NCI-H1105 (cell line): ENCODE measurements around the gene ANTXR2.
"Not testable (repeated sequence)": the region's sequence is repeated elsewhere in the genome, so short reads cannot be mapped to it uniquely, and the experiment has no call there.

Experiments
- DNase-seq: peaks from one replicate; lab custom pipeline; 2025; lab: John Stamatoyannopoulos, UW

ANTXR2 gene

GRCh38 chr4:79918292-79918691 is 154.7 kb downstream of the ANTXR2 start:
- DNase-seq, result no peak

DNA sequence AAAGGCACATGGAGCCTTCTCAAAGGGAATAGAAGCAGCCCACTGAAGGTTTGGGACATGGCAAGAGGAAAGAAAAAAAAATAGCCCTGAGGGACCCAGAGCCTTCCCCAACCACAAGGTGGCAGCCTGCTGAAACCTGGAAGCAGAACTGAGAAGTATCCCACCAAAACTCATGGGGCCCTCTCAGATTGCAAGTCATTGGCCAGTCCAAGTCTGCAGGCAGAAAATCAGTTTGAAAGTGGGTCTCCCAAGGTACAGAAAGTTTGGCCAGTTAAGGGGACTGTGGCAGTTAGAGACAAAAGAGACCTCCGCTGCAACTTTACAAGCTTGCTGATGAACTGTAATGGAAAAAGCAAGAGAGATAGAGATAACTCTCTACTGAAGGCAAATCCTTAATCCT is 155.8 kb downstream of the ANTXR2 start:
- DNase-seq, result no peak

DNA sequence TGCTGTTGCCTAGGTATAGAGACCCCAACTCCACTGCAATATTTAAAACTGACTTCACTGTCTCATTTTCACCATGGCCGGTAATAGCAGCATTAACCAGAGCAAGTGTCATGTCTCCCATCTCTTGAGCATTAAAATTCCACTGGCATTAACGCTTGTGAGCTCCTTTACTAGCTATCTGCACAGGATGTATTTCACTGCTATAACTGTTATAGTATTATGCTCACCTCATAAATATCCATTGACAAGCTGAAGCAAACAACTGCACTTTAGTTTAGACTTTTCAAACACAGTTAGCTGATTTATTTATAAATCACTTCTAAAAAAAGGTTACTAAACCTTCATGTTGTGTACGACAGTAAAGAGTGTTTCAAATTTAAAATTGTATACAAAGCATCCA is 157.8 kb downstream of the ANTXR2 start:
- DNase-seq, result no peak

DNA sequence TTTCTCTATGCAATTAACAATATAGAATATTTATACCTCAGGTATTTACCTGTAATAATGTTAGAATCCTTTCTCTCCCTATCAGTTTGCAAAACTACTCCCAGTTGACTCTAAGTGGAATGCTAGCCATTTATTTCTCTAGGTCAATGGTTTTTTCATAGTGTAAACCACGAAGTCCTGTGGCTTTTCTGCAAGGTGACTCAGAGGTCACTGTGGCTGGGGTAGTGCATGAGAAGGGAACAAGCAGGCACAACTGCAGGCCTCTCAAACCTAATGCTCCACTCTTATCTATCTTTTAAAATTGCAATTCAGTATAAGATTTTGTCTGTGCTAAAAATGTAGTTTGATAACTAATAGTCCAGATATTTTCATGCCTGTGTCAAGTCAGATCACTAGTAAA is 159.4 kb downstream of the ANTXR2 start:
- no peak for DNase-seq

GRCh38 chr4:79907001-79907400 is 166.0 kb downstream of the ANTXR2 start:
- DNase-seq, result no peak

GRCh38 chr4:79906303-79906702 is 166.7 kb downstream of the ANTXR2 start:
- no peak for DNase-seq

DNA sequence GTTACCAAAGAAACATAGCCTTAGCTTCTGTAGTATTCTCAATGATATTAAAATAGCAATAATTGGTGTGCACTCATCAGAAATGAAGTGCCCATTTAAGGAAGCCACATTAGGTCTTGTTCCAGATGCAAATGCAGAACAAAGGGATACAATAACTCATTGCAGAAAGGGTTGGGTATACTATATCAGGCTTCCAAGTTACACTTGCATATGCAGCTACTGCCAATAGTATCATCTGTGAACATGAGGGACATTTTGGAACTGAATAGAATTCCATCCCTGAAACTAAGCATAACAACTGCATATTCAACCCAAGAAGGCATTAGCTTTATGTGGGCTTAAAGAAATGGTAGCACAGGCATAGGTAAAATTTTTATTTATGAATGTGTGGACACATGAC is 167.8 kb downstream of the ANTXR2 start:
- no peak for DNase-seq

GRCh38 chr4:79904331-79904730 is 168.7 kb downstream of the ANTXR2 start:
- no peak for DNase-seq

DNA sequence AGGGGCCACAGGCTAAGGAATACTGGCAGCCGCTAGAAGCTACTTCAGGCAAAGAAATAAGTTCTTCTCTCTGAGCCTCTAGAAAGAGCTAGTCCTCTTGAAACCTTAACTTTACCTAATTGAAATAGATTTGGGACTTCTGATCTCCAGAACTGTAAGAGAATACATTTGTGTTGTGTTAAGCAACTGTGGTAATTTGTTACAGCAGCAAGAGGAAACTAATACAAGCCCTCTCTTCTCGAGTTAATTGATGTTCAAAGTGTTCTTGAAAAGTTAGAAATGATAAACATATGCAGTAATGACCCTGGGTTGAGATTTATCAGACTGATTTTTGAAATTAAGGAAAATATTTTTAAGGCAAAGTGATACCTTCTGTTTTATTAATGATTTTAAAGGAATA is 172.8 kb downstream of the ANTXR2 start:
- DNase-seq, result no peak

GRCh38 chr4:79899481-79899880 is 173.5 kb downstream of the ANTXR2 start:
- DNase-seq, result no peak

DNA sequence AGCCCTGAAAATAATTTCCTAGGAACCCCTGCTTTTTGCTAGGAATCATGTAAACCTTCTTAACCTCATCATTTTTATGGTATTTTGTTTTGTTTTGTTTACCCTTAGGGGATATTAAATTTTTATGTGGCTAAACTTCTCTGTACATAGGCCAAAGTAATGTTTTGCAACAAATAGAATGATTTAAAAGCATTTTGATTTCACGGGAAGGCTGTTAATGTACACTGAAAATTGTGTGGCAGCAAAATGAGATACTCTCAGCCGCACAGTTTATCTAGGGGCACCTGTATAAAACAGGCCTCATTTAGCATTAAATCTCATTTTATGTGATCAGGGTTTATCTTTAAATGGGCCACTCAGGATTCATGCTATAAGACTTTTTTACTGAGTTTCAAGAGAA is 175.0 kb downstream of the ANTXR2 start:
- no peak for DNase-seq

- DNase-seq, result no peak
These were observed 175.9 kb downstream of the ANTXR2 start for GRCh38 chr4:79897174-79897573.

DNA sequence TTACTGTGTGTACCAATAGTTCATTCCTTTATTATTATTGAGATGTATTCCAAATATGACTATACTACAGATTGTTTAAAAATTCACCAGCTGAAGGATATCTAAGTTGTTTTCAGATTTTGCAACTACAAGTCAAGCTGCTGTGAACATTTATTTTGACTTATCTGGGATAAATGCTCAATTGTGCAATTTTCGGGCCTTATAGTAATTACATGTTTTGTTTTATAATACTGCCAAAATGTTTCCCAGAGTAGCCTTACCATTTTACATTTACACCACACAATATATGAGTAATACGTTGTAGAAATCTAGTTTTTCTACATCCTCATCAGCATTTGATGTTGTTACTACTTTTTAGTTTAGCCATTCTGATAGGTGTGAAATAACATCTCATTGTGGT is 179.6 kb downstream of the ANTXR2 start:
- no peak for DNase-seq

- not testable (repeated sequence) for DNase-seq
These were observed 184.0 kb downstream of the ANTXR2 start for GRCh38 chr4:79889026-79889425.

DNA sequence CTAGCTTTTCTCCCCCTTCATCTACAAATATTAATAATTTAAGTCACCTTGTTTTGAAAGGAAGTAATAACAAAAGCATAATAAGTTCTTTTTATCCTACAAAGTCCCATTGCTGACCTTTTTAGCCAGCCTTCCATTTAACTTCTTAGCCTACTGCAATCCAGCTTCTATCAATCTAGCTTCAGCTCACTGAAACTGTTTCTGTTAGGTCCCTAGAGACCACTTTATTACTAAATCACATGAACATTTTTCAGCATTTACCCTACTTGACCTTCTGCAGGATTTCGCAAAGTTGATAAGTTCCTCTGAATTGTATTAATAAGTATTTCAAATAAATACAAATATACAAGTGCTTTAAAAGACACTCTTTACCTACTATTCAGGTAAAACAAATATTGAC is 186.5 kb downstream of the ANTXR2 start:
- no peak for DNase-seq

DNA sequence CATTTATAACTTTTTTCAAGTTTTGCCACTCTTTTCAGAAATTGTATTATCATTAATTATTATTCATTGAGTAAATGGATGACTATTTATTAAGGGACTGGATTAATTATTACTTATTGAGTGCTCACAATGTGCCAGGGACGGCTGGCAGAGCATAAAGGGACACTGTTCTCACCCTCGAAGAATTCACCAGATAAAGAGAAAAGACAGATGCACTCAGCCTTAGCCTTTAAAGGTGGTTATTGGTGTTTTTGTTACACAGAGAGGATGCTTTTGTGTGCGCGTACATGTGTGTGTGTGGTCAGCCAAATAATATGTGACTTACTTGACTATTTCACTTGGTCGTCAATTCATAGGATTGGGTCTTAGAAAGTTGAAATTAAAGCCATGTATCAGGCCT is 187.0 kb downstream of the ANTXR2 start:
- no peak for DNase-seq

GRCh38 chr4:79883290-79883689 is 189.7 kb downstream of the ANTXR2 start:
- DNase-seq, result no peak

DNA sequence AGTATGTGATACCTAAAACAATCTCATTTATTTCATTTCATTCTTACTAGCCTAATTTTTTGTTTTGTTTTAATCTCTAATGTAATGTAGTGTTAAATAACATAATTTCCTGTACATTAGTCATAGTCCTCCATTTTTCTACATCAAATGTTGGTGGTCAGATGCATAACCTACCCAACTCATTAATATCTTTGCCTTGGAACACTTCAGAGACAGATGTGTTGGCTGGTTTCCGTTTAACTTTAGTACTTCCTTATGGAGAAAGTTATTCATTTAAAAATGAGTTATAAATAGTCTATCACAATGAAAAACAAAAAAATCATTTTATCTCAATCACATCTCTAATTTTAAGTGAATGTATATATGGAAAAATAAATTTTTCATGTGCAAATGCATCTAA is 190.2 kb downstream of the ANTXR2 start:
- no peak for DNase-seq

- no peak for DNase-seq
These were observed 191.6 kb downstream of the ANTXR2 start for GRCh38 chr4:79881407-79881806.

GRCh38 chr4:79877511-79877910 is 195.5 kb downstream of the ANTXR2 start:
- DNase-seq, result no peak

- DNase-seq, result no peak
These were observed 197.6 kb downstream of the ANTXR2 start for GRCh38 chr4:79875344-79875899.

DNA sequence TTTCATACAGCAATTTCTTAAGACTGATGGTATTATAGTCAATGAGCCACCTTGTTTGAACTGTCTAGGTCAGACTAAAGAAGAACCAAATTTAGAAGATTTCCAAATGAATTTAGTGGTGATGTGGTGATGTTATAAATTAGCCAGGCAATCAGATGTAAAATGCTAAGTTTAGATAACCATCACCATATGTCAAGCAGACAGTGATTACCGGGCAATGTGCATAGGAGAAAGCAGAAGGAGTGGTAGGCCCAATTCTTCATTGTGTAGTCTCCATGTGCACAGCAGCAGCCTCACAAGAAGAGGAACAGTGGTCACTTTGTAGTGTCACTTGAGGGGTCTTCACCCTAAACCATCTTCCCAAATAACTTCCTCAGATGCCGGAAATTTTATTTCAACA is 198.8 kb downstream of the ANTXR2 start:
- DNase-seq, result no peak

DNA sequence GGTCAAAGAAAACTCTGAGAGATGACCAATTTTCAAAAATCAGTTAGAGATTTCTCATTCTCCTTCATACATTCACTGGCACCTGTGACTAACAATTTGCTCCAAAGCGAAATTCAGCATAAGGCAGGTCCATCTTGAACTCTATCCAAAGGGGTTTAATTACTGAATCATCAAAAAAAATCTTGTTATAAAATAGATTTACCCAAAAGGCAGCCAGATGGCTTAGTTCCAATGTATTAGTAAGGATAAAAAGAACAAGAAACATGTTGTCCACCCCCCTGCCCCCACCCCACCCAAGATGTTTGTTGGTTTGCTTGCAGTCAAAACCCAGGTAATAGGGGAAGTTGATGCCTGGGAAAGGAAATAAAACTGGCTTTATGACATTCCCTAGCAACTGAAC is 200.3 kb downstream of the ANTXR2 start:
- DNase-seq, result no peak

DNA sequence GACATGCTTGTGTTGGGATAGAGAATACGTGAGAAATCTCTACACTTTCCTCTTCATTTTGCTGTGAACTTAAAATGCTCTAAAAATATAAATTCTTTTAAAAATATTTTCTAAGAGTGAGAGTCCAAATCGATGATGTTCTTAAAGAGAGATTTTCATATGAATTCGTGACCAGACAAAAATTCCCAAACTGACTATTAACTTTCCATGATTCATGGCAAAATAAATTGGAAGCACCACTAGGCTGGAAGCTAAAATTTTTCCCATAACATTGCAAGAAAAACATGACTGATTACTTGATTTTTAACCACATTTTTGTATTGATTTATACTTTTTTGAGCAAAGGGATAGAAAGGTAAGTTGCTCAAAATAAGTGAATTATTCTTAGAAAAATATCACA is 201.1 kb downstream of the ANTXR2 start:
- DNase-seq, result no peak
